Smooth muscle cell (in vitro differentiated cells): Measurements from ENCODE around the gene CKAP2L. TPM values are rescaled to one million over a fixed set of nuclear protein-coding genes. Genes with fewer than 3 reads are reported as not detected.
A peak's percentile ranks its signal among the peaks of the same experiment; 100 is the strongest.

Experiments used
- DNase-seq: peaks from one replicate; lab custom pipeline; 2025; ENCODE audit not compliant: unreplicated experiment; lab: John Stamatoyannopoulos, UW
- H2AFZ ChIP-seq: fragments of 200-600 bp; sonication (generic); 2 replicates; pipeline ENCODE4 v1.6.0; 2016; ENCODE audit warnings: antibody characterized with exemption, low read depth, mild to moderate bottlenecking
- H3F3A ChIP-seq: fragments of 200-600 bp; sonication (generic); 2 replicates; pipeline ENCODE4 v1.6.0; 2017; ENCODE audit warnings: antibody characterized with exemption, low read depth
- H3K27ac ChIP-seq: fragments of 200-600 bp; sonication (generic); 2 replicates; pipeline ENCODE4 v1.5.1; 2016; ENCODE audit warnings: low read depth, mild to moderate bottlenecking
- H3K27me3 ChIP-seq: fragments of 200-600 bp; sonication (generic); 2 replicates; pipeline ENCODE4 v1.6.1; 2016; ENCODE audit warnings: low read depth, mild to moderate bottlenecking
- H3K36me3 ChIP-seq: fragments of 200-600 bp; sonication (generic); 2 replicates; pipeline ENCODE4 v1.5.1; 2016; ENCODE audit warnings: low read depth
- H3K4me1 ChIP-seq: fragments of 200-600 bp; sonication (generic); 2 replicates; pipeline ENCODE4 v1.5.1; 2016; ENCODE audit warnings: low read depth
- H3K4me2 ChIP-seq: fragments of 200-600 bp; sonication (generic); 2 replicates; pipeline ENCODE4 v1.6.0; 2016; ENCODE audit warnings: mild to moderate bottlenecking
- H3K4me3 ChIP-seq: fragments of 200-600 bp; sonication (generic); 2 replicates; pipeline ENCODE4 v1.5.1; 2016; ENCODE audit warnings: mild to moderate bottlenecking
- H3K79me2 ChIP-seq: fragments of 200-600 bp; sonication (generic); 2 replicates; pipeline ENCODE4 v1.6.0; 2016; ENCODE audit warnings: low read depth, mild to moderate bottlenecking
- H3K9ac ChIP-seq: fragments of 200-600 bp; sonication (generic); 2 replicates; pipeline ENCODE4 v1.6.0; 2016; ENCODE audit warnings: low read depth
- H3K9me3 ChIP-seq: fragments of 200-600 bp; sonication (generic); replicated peaks from 2 replicates; pipeline ENCODE4 v1.5.1; 2016; ENCODE audit warnings: low read depth
- H4K20me1 ChIP-seq: fragments of 200-600 bp; sonication (generic); 2 replicates; pipeline ENCODE4 v1.6.0; 2016; ENCODE audit warnings: low read depth
- CTCF ChIP-seq: fragments of 200-600 bp; sonication (generic); IDR thresholded peaks from 2 replicates; pipeline ENCODE4 v1.5.1; 2017; ENCODE audit warnings: borderline replicate concordance, mild to moderate bottlenecking, antibody characterized with exemption; ENCODE audit not compliant: insufficient read depth, poor library complexity, severe bottlenecking
- WGBS: methylation state at CpG from one replicate; pipeline ENCODE4 v1.1.7; 2016; ENCODE audit warnings: low lambda C conversion rate; 5-methylcytosine and 5-hydroxymethylcytosine counted together
- polyA plus RNA-seq: library from polyadenylated mRNA; unstranded; fragments of >200 nt; fragmentation: Nextera tagmentation; extraction: Ambion mirVana; gene quantifications from 2 replicates; pipeline ENCODE4 v1.2.1, GENCODE V29; 2016
- total RNA-seq: library from RNA; depleted of rRNA; stranded (reverse); fragments of >200 nt; gene quantifications from 2 replicates; pipeline ENCODE4 v1.2.3, GENCODE V29; 2014

CKAP2L gene
- total and polyA plus RNA-seq, 2 experiments from 2014 or later: 6.6 to 16.7 TPM

GRCh38 chr2:112714331-112714730, 50.1 kb downstream of the CKAP2L start:
- Histone ChIP-seq H3K4me2 (no peak overlapping the region), H3K27me3 (no peaks in the 10 kb centered on the region), H4K20me1 (no peaks in the 10 kb centered on the region), H2AFZ (no peak overlapping the region), H3K79me2 (no peaks in the 10 kb centered on the region), H3K4me1 (no peaks in the 10 kb centered on the region), H3K27ac (no peak overlapping the region), H3K9me3 (no peaks in the 10 kb centered on the region), H3K36me3 (no peaks in the 10 kb centered on the region), H3K4me3 (no peak overlapping the region), H3K9ac (no peak overlapping the region), H3F3A (no peaks in the 10 kb centered on the region)
- TF ChIP-seq CTCF: no peak
- no peak for DNase-seq
- 96% methylated on average over 4 of the region's 4 CpGs for WGBS

- Histone ChIP-seq H2AFZ (no peak overlapping the region), H3K4me2 (no peak overlapping the region), H3K27me3 (no peaks in the 10 kb centered on the region), H3K79me2 (no peaks in the 10 kb centered on the region), H3K36me3 (no peaks in the 10 kb centered on the region), H4K20me1 (no peaks in the 10 kb centered on the region), H3K4me3 (no peak overlapping the region), H3F3A (no peaks in the 10 kb centered on the region), H3K4me1 (no peaks in the 10 kb centered on the region), H3K27ac (no peak overlapping the region), H3K9me3 (no peaks in the 10 kb centered on the region), H3K9ac (no peak overlapping the region)
- no peak for TF ChIP-seq CTCF
- DNase-seq: no peak
- WGBS: 98% methylated on average over 5 of the region's 7 CpGs
Observed at GRCh38 chr2:112713926-112714325, 50.5 kb downstream of the CKAP2L start.

- Histone ChIP-seq H3K4me2 (no peak overlapping the region), H4K20me1 (no peaks in the 10 kb centered on the region), H3K27me3 (no peaks in the 10 kb centered on the region), H3K27ac (peak overlapping the region; percentile 34), H3F3A (no peaks in the 10 kb centered on the region), H3K4me1 (no peaks in the 10 kb centered on the region), H3K9ac (no peak overlapping the region), H2AFZ (no peak overlapping the region), H3K4me3 (no peak overlapping the region), H3K9me3 (no peaks in the 10 kb centered on the region), H3K79me2 (no peaks in the 10 kb centered on the region), H3K36me3 (no peaks in the 10 kb centered on the region)
- WGBS: 72% methylated on average over 7 of the region's 7 CpGs
- TF ChIP-seq CTCF: no peak
- DNase-seq: no peak
Observed at GRCh38 chr2:112713585-112713925, 50.9 kb downstream of the CKAP2L start.

- Histone ChIP-seq H3K4me2 (no peak overlapping the region), H2AFZ (no peak overlapping the region), H3K9me3 (no peaks in the 10 kb centered on the region), H3K4me3 (no peak overlapping the region), H3K9ac (no peak overlapping the region), H3K36me3 (no peaks in the 10 kb centered on the region), H3K27me3 (no peaks in the 10 kb centered on the region), H4K20me1 (no peaks in the 10 kb centered on the region), H3K79me2 (no peaks in the 10 kb centered on the region), H3K27ac (peak overlapping the region; percentile 34), H3F3A (no peaks in the 10 kb centered on the region), H3K4me1 (no peaks in the 10 kb centered on the region)
- WGBS: 62% methylated on average over 17 of the region's 17 CpGs
- TF ChIP-seq CTCF: no peak
- DNase-seq: no peak
Observed at GRCh38 chr2:112712903-112713584, 51.4 kb downstream of the CKAP2L start.
